CD14-positive monocyte (primary cell): ENCODE measurements around the gene SPTB. TPM values are rescaled to one million over a fixed set of nuclear protein-coding genes. Genes with fewer than 3 reads are reported as not detected.

Experiments used
- DNase-seq, 3 donors: peaks; one replicate each; pipeline ENCODE4 v3.0.0-alpha.2; 2011 to 2022
- H2AFZ ChIP-seq: 2 replicates; pipeline ENCODE4 v1.6.0; 2012; ENCODE audit warnings: mild to moderate bottlenecking, low read depth, low read length, inconsistent platforms; ENCODE audit not compliant: insufficient read depth, poor library complexity, severe bottlenecking
- H3K27ac ChIP-seq, 2 donors: 1 replicate in 1 of 2; 2 replicates in 1 of 2; pipeline ENCODE4 v1.5.1; 2012 to 2013; ENCODE audit warnings: low read length in 2 of 2, control low read depth in 1 of 2, inconsistent platforms in 1 of 2, low read depth in 1 of 2, mild to moderate bottlenecking in 1 of 2
- H3K27me3 ChIP-seq, 2 donors: one replicate each; pipeline versions ENCODE4 v1.6.0 to v1.6.1; 2011 to 2013; ENCODE audit warnings: low read length in 2 of 2; ENCODE audit not compliant: control insufficient read depth in 2 of 2, insufficient read depth in 2 of 2
- H3K36me3 ChIP-seq, 2 donors: replicated peaks in 1 of 2; 1 replicate in 1 of 2; 2 replicates in 1 of 2; pipeline versions ENCODE4 v1.5.1 to v1.6.1; 2012 to 2013; ENCODE audit warnings: low read length in 2 of 2, control low read depth in 1 of 2, inconsistent platforms in 1 of 2, mild to moderate bottlenecking in 1 of 2; ENCODE audit not compliant: insufficient read depth in 2 of 2, control insufficient read depth in 1 of 2
- H3K4me1 ChIP-seq, 2 donors: 1 replicate in 1 of 2; 2 replicates in 1 of 2; pipeline versions ENCODE4 v1.5.1 to v1.6.1; 2012 to 2013; ENCODE audit warnings: low read length in 2 of 2, control low read depth in 1 of 2, inconsistent platforms in 1 of 2, mild to moderate bottlenecking in 1 of 2, moderate library complexity in 1 of 2; ENCODE audit not compliant: insufficient read depth in 2 of 2, control insufficient read depth in 1 of 2
- H3K4me2 ChIP-seq: replicated peaks from 2 replicates; pipeline ENCODE3; 2012; ENCODE audit warnings: low read length, moderate library complexity, mild to moderate bottlenecking; ENCODE audit not compliant: poor library complexity, severe bottlenecking; ENCODE audit errors: extremely low read depth
- H3K4me3 ChIP-seq, 3 experiments: fragments of 200-600 bp in 1 of 3; sonication (generic) in 1 of 3; replicated peaks in 1 of 3; 1 replicate in 2 of 3; 2 replicates in 1 of 3; pipeline ENCODE4 v1.5.1; 2011 to 2013; ENCODE audit warnings: low read length in 3 of 3, mild to moderate bottlenecking in 3 of 3, control low read depth in 2 of 3, low read depth in 2 of 3, inconsistent platforms in 1 of 3, moderate library complexity in 1 of 3
- H3K79me2 ChIP-seq: 2 replicates; pipeline ENCODE4 v1.6.0; 2012; ENCODE audit warnings: mild to moderate bottlenecking, control low read depth, inconsistent platforms, low read length, moderate library complexity; ENCODE audit not compliant: insufficient read depth
- H3K9ac ChIP-seq: 2 replicates; pipeline ENCODE4 v1.6.0; 2017; ENCODE audit warnings: low read length, mild to moderate bottlenecking; ENCODE audit not compliant: insufficient read depth, poor library complexity, severe bottlenecking
- H3K9me3 ChIP-seq, 2 donors: replicated peaks in 1 of 2; 1 replicate in 1 of 2; 2 replicates in 1 of 2; pipeline versions ENCODE4 v1.5.1 to v1.6.1; 2012 to 2013; ENCODE audit warnings: low read length in 2 of 2, control low read depth in 1 of 2; ENCODE audit not compliant: control insufficient read depth in 1 of 2, insufficient read depth in 1 of 2
- H4K20me1 ChIP-seq: 2 replicates; pipeline ENCODE4 v1.6.0; 2012; ENCODE audit warnings: mild to moderate bottlenecking, low read length, control low read depth, moderate library complexity; ENCODE audit not compliant: insufficient read depth
- H3K27ac Mint-ChIP-seq, 7 donors: one replicate each; pipeline ENCODE4 v1.8.0; 2020; ENCODE audit warnings: mild to moderate bottlenecking in 7 of 7, mixed read lengths in 7 of 7, moderate library complexity in 6 of 7, inconsistent platforms in 2 of 7
- H3K27me3 Mint-ChIP-seq, 3 donors: one replicate each; pipeline ENCODE4 v1.8.0; 2021 to 2022; ENCODE audit warnings: low read depth in 3 of 3, mild to moderate bottlenecking in 3 of 3, mixed read lengths in 3 of 3, moderate library complexity in 3 of 3, inconsistent platforms in 1 of 3
- H3K36me3 Mint-ChIP-seq, 2 donors: one replicate each; pipeline ENCODE4 v1.8.0; 2020; ENCODE audit warnings: mixed read lengths in 2 of 2, inconsistent platforms in 1 of 2, mild to moderate bottlenecking in 1 of 2
- H3K4me1 Mint-ChIP-seq: one replicate; pipeline ENCODE4 v1.8.0; 2020; ENCODE audit warnings: mild to moderate bottlenecking, mixed read lengths
- H3K4me3 Mint-ChIP-seq, 2 donors: one replicate each; pipeline ENCODE4 v1.8.0; 2020; ENCODE audit warnings: mild to moderate bottlenecking in 2 of 2, mixed read lengths in 2 of 2, moderate library complexity in 1 of 2
- H3K9me3 Mint-ChIP-seq, 7 donors: one replicate each; pipeline ENCODE4 v1.8.0; 2020 to 2022; ENCODE audit warnings: mixed read lengths in 7 of 7, mild to moderate bottlenecking in 6 of 7, moderate library complexity in 6 of 7, inconsistent platforms in 2 of 7
- CTCF ChIP-seq: fragments of 200-600 bp; IDR thresholded peaks from one replicate; pipeline ENCODE4 v1.8.0; 2022; ENCODE audit warnings: antibody characterized with exemption, mild to moderate bottlenecking
- WGBS: methylation state at CpG from one replicate; pipeline ENCODE4 v1.1.5; 2013; ENCODE audit warnings: missing lambda C conversion rate; ENCODE audit not compliant: insufficient coverage; 5-methylcytosine and 5-hydroxymethylcytosine counted together
- intact Hi-C, 2 donors: fragments of 100-400 bp; cut with micrococcal nuclease; formaldehyde crosslinking; loops; one replicate each; pipeline versions ENCODE4 v1.15.0 to v1.15.1; 2023
- polyA plus RNA-seq, 3 donors: library from polyadenylated mRNA; depleted of rRNA in 1 of 3; unstranded in 2 of 3; stranded (reverse) in 1 of 3; fragments of 300-500 nt in 2 of 3; fragments of >200 nt in 1 of 3; fragmentation: Illumina TruSeq in 2 of 3; gene quantifications; 1 replicate in 2 of 3; 2 replicates in 1 of 3; pipeline ENCODE4 v1.2.3, GENCODE V29; 2012 to 2021

SPTB gene
- polyA plus RNA-seq, 3 donors: not detected

- Histone ChIP-seq H3K9ac (no peak overlapping the region), H3K36me3 (no peaks in the 10 kb centered on the region), H3K4me2 (no peak overlapping the region), H3K9me3 (no peaks in the 10 kb centered on the region), H3K27ac (no peak overlapping the region), H3K4me1 (no peaks in the 10 kb centered on the region), H2AFZ (no peak overlapping the region), H3K27me3 (peaks cover 0 to 3% of the 10 kb centered on the region in 2 donors), H3K4me3 (no peak overlapping the region), H4K20me1 (no peaks in the 10 kb centered on the region), H3K79me2 (no peaks in the 10 kb centered on the region)
- no peaks in the 10 kb centered on the region for H3K36me3 Mint-ChIP-seq
- intact Hi-C loops: no loop called here
- peaks cover 5 to 16% (median 6%) of the 10 kb centered on the region in 3 donors for H3K27me3 Mint-ChIP-seq
- no peak for TF ChIP-seq CTCF
- no peaks in the 10 kb centered on the region for H3K4me1 Mint-ChIP-seq
- no peak for DNase-seq
- no CpG with 5 or more reads among the region's 1 CpG for WGBS
- H3K4me3 Mint-ChIP-seq: no peak overlapping the region
- H3K27ac Mint-ChIP-seq: no peak overlapping the region
- peaks cover 0 to 4% (median 0%) of the 10 kb centered on the region in 7 donors for H3K9me3 Mint-ChIP-seq
Measured at GRCh38 chr14:64811676-64812075, 68.0 kb downstream of the SPTB start.

DNA sequence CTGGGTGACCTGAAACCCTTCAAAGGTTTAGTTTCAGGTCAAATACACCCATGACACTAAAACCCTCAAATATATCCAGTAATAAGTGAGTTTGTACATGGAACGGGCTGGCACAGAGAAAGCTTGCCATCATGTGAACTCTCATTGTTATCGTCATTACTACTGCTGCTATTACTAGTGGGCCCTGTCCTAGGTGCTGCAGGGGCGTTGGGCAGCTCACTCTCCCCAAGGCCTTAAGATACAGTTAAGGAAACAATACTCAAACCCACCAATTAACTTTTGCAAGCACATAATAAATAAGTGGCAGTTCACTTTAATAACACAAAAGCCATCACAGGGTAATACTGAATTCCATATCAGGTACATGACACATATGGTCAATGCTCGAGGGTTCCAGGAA is 71.3 kb downstream of the SPTB start:
- no peak overlapping the region for H3K27ac Mint-ChIP-seq
- H3K36me3 Mint-ChIP-seq: no peaks in the 10 kb centered on the region
- intact Hi-C loops: no loop called here

More for the DNA sequence above, 71.3 kb downstream of the SPTB start:
- no peaks in the 10 kb centered on the region for H3K36me3 ChIP-seq
- no peak overlapping the region for H3K4me2 ChIP-seq
- H3K4me3 Mint-ChIP-seq: no peak overlapping the region
- no peaks in the 10 kb centered on the region for H4K20me1 ChIP-seq
- H3K4me1 ChIP-seq: no peaks in the 10 kb centered on the region
- H3K79me2 ChIP-seq: no peaks in the 10 kb centered on the region
- H3K9ac ChIP-seq: no peak overlapping the region
- H3K9me3 Mint-ChIP-seq: peaks cover 0 to 4% (median 0%) of the 10 kb centered on the region in 7 donors
- no peaks in the 10 kb centered on the region for H3K4me1 Mint-ChIP-seq
- peaks cover 0 to 9% (median 2%) of the 10 kb centered on the region in 3 donors for H3K27me3 Mint-ChIP-seq
- TF ChIP-seq CTCF: no peak
- H3K9me3 ChIP-seq: no peaks in the 10 kb centered on the region
- WGBS: 100% methylated on average over 2 of the region's 4 CpGs
- H3K27me3 ChIP-seq: peaks cover 0 to 3% of the 10 kb centered on the region in 2 donors
- no peak for DNase-seq
- no peak overlapping the region for H3K27ac ChIP-seq
- no peak overlapping the region for H3K4me3 ChIP-seq
- no peak overlapping the region for H2AFZ ChIP-seq
